SK-N-SH treated with all-trans-retinoic acid at 6 μM for 48 hours (cell line): ENCODE measurements around the gene ZBTB7C.

Source experiments
- ARNTL ChIP-seq: fragments of 450-650 bp; formaldehyde crosslinking; IDR thresholded peaks from 2 replicates; pipeline ENCODE4 v1.5.0; 2020; ENCODE audit warnings: low read depth, mild to moderate bottlenecking, moderate library complexity, borderline replicate concordance
- CREB5 ChIP-seq: fragments of 250-450 bp; sonication (Bioruptor Pico); IDR thresholded peaks from 2 replicates; pipeline ENCODE4 v1.5.1; 2020; ENCODE audit warnings: low read depth, mild to moderate bottlenecking, moderate library complexity
- PATZ1 ChIP-seq: fragments of 250-450 bp; sonication (Bioruptor Pico); IDR thresholded peaks from 2 replicates; pipeline ENCODE4 v1.8.0; 2020; ENCODE audit warnings: mild to moderate bottlenecking, moderate library complexity, borderline replicate concordance
- POU6F1 ChIP-seq: fragments of 250-450 bp; sonication (Bioruptor Pico); IDR thresholded peaks from 2 replicates; pipeline ENCODE4 v1.8.0; 2021; ENCODE audit warnings: low read depth, mild to moderate bottlenecking, moderate library complexity, borderline replicate concordance
- PPARA ChIP-seq: fragments of 250-450 bp; sonication (Bioruptor Pico); IDR thresholded peaks from 2 replicates; pipeline ENCODE4 v1.5.0; 2020; ENCODE audit warnings: mild to moderate bottlenecking, borderline replicate concordance
- RARB ChIP-seq: fragments of 250-450 bp; sonication (Bioruptor Pico); IDR thresholded peaks from 2 replicates; pipeline ENCODE4 v1.8.0; 2021; ENCODE audit warnings: mild to moderate bottlenecking, moderate library complexity
- SNAI2 ChIP-seq: fragments of 250-450 bp; sonication (Bioruptor Pico); IDR thresholded peaks from 2 replicates; pipeline ENCODE4 v1.5.0; 2020; ENCODE audit warnings: mild to moderate bottlenecking, moderate library complexity
- TCF4 ChIP-seq: fragments of 250-450 bp; sonication (Bioruptor Pico); IDR thresholded peaks from 2 replicates; pipeline ENCODE4 v1.8.0; 2021; ENCODE audit warnings: mild to moderate bottlenecking, moderate library complexity, borderline replicate concordance
- TSHZ2 ChIP-seq: fragments of 250-450 bp; sonication (Bioruptor Pico); IDR thresholded peaks from 2 replicates; pipeline ENCODE4 v1.5.0; 2020; ENCODE audit warnings: mild to moderate bottlenecking, moderate library complexity
- ZFP3 ChIP-seq: fragments of 250-450 bp; sonication (Bioruptor Pico); IDR thresholded peaks from 2 replicates; pipeline ENCODE4 v1.5.0; 2020; ENCODE audit warnings: mild to moderate bottlenecking, moderate library complexity
- ZNF70 ChIP-seq: fragments of 450-650 bp; formaldehyde crosslinking; IDR thresholded peaks from 2 replicates; pipeline ENCODE4 v1.5.0; 2020; ENCODE audit warnings: mild to moderate bottlenecking, moderate library complexity

GRCh38 chr18:47983946-47984345 is 425.2 kb downstream of the ZBTB7C start:
- TF ChIP-seq SNAI2 (CRISPR knock-in tag) = no peak
- TF ChIP-seq ZFP3 (CRISPR knock-in tag) = no peak
- no peak for TF ChIP-seq PATZ1 (CRISPR knock-in tag)
- TF ChIP-seq RARB (CRISPR knock-in tag) = no peak
- TF ChIP-seq PPARA (CRISPR knock-in tag) = no peak
- TF ChIP-seq ARNTL (CRISPR knock-in tag) = no peak
- TF ChIP-seq TCF4 = no peak
- no peak for TF ChIP-seq POU6F1
- TF ChIP-seq TSHZ2 = no peak
- TF ChIP-seq CREB5 (CRISPR knock-in tag) = no peak
- TF ChIP-seq ZNF70 (CRISPR knock-in tag) = no peak
